HG03066 (cell line): ENCODE data around the gene KRT39.

Experiments used
- ATAC-seq: cut with Tn5 transposase; IDR thresholded peaks from one replicate; pipeline ENCODE4 v1.9.1; 2021; ENCODE audit warnings: low read depth; ENCODE audit not compliant: unreplicated experiment

Gene KRT39

DNA sequence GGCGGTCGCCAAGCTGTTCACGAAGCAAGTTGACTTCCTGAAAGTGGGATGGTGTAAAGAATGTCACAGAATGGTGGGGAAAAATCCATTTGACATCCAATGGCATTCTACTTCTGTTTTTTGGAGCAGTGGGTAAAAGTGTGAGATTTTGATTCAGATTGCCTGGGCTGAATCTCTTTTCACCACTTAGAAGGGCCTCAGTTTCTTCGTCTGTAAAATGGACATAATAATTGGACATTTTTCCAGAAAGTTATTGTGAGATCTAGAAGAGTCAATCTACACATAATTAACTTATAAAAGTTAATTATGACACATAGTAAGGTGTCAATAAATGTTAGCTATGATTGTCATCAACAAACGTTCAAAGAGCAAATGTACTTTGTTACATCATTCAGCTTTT, 14.4 kb upstream of the KRT39 start:
- ATAC-seq, result no peak

DNA sequence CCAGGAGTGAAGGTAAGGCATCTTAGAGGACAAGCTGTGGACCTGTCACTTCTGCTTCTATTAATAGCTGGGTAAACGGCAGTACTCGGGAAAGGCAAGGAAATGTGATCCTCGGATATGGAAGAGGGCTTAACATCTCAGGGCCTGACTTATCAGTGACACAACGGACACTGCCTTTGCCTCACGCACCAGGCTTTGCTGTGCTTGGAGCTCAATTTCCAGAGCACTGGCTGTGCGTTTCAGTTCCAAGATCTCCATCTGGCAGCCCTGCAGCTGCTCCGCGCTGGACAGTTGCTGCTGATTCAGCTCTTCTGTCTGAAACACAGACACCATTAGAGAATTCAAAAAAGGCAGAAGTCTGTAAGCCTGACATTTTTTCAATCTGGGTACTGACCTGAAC, 13.8 kb upstream of the KRT39 start:
- ATAC-seq, result no peak

- no peak for ATAC-seq
Observed at GRCh38 chr17:40980117-40980516, 13.4 kb upstream of the KRT39 start.

DNA sequence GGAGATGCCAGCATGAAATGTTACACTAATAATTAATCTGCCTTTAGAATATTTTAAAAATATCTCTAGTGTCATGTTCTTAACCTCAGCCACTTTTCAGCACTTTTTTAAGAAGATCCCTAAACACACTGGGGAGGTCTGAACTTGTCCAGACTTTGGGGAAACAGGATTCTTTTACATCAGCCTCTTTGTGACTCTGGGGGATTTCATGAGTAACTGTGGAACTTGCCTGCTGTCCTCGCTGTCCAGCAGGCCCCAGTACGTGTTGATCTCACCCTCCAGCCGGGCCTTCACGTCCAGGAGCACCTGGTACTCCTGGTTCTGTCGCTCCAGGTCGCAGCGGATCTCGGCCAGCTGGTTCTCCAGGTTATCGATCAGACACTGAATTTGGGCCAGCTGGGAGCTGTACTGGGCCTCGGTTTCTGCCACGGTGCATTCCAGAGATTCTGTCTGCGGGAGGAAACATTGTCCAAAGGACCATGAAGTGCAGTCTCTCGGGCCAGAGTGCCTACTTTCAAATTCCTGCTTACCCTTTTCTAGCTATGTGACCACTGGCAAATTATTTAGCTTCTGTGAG, 11.9 kb upstream of the KRT39 start:
- ATAC-seq, result no peak

- no peak for ATAC-seq
Observed at GRCh38 chr17:40975516-40975915, 8.8 kb upstream of the KRT39 start.

- ATAC-seq, result no peak
Observed at GRCh38 chr17:40974366-40974765, 7.6 kb upstream of the KRT39 start.

DNA sequence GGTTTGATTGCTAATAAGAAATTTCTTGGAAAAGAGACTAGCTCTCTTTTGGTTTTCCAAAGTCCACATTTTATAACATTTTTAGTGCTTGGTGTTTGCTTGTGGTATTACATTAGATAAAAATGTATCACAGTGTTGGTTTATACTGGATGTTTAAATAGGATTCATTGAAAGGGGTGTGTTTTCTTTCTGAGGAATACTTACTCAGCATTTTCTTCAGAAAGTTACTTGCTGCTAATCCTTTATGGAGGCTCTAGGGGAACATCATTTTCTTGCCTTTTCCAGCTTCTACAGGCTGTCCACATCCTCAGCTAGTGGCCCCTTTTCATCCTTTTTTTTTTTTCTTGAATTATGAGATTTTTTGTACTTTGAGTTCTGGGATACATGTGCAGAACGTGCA, 834 bp upstream of the KRT39 start:
- ATAC-seq, result no peak

DNA sequence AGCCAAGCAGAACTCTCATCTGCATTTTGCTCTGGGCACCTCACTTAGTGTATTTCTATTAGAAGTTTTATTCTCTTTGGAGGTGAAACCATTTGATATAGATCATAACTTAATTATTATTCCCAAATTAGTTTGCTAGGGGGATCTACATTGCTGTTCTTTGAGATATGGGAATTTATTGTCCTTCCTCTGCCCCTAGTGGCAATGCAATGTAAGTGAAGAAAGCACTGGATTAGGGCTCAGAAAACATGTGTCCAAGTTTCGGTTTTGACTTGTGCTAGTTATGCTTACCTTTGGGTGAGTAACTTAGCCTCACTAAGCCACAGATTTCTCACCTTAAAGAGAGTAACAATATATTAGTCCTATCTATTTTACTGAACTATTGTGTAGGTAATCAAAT, 2.9 kb downstream of the KRT39 start:
- no peak for ATAC-seq

GRCh38 chr17:40962059-40962561, 4.6 kb downstream of the KRT39 start:
- ATAC-seq, result no peak

- no peak for ATAC-seq
Observed at GRCh38 chr17:40961591-40961990, 5.2 kb downstream of the KRT39 start.

DNA sequence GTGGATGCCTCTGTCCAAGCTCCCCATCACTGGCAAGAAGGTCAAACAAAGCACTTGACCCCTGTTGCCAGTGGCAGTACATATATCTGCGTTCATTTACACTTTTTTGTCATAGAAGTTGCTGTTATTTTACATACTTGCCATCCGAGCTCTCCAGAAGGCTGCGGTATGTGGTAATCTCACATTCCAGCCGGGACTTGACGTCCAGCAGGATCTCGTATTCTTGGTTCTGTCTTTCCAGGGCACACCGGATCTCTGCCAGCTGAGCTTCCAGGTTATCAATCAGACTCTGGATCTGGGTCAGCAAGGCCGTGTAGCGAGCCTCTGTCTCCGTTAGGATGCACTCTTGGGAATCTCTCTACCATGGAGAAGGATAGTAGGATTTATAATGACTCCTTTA, 6.6 kb downstream of the KRT39 start:
- ATAC-seq, result no peak

GRCh38 chr17:40958086-40958953, 8.4 kb downstream of the KRT39 start:
- no peak for ATAC-seq

DNA sequence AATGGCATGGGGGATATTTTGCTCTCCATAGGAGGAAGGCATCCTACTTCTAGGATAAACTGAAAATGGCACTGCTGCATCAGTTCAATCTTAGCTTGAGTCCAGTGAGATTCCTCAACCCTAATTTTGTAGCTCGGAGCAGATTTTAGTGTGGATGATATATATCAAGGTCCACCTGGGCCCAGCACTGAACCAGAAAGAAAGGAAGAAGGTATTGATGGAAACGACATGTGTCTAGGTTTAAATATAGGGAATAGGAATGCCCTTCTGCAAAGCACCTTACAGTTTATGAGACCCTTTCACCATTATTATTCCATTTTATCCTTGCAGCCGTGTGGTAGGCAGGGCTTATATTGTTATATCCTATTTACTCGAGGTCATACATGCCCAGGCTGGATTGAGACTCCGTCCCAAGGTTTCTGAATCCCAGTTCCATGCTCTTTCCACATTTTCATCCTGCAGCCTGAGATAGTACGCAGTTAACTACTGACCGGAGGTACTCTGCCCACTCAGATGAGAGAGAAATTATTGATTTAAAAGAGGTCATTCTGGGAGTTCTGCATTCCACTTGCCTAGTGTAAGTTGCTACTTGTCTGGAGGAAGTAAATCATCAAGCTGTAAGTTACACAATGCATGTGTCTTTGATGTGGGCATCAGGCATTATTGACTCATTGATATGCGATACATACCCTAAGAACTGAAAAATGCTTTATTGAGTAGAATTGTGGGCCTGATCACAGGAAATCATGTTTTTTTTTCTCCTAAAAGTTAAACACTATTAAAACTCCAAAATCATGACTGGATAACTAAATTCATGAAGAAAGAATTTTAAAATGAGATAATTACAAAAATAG, 10.1 kb downstream of the KRT39 start:
- ATAC-seq, result no peak

- no peak for ATAC-seq
Observed at GRCh38 chr17:40953881-40954280, 12.9 kb downstream of the KRT39 start.

- ATAC-seq, result no peak
Observed at GRCh38 chr17:40952661-40953060, 14.1 kb downstream of the KRT39 start.

- no peak for ATAC-seq
Observed at GRCh38 chr17:40952154-40952553, 14.6 kb downstream of the KRT39 start.

- no peak for ATAC-seq
Observed at GRCh38 chr17:40951011-40951622, 15.6 kb downstream of the KRT39 start.

- ATAC-seq, result no peak
Observed at GRCh38 chr17:40950176-40950575, 16.6 kb downstream of the KRT39 start.

GRCh38 chr17:40949418-40949817, 17.3 kb downstream of the KRT39 start:
- ATAC-seq, result no peak

DNA sequence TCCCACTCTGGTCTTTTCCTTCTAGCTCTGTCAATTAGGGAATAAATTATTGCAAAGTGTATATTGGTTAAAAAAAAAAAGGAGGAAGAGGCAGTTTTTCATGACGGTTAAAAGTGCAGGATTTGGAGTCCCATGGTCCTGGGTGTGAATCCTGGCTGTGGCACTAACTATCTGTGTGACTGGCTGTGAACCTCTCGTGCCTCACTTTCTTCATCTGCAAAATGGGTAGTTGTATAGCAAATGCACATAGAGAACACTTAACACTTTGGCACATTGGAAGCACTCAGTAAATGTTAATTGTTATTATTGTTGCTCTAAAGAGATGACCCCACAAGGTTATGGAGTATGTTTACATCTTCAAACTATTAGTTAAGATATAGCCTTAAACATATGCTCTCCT, 18.8 kb downstream of the KRT39 start:
- no peak for ATAC-seq

- ATAC-seq, result no peak
Observed at GRCh38 chr17:40945414-40945813, 21.3 kb downstream of the KRT39 start.
